ENCODE results near the gene TNRC6C. TPM values are rescaled to one million over a fixed set of nuclear protein-coding genes. Genes with fewer than 3 reads are reported as not detected.

The TNRC6C gene
- polyA plus RNA-seq, 3 donors, result 0.38 to 0.80 (median 0.46) TPM

DNA sequence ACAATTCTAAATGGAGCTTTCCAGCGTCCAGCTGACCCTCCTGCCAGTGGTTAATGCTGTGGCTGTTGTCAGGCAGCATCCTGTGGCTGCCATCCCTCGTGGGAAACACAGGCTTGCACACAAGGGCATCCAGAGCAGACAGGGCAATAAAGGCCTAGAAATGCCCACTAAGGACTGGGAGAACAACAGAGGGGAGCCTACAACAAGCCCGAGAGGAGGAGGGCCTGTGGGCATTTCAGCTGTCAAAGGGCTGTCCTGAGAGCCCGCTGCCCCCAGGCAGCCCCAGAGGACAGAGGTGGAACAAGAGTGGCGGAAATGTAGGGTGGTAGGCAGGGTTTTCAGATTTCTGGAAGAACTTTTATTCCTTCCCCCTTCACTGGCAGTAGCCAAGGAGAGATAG is 81.1 kb downstream of the TNRC6C start:
- TF ChIP-seq CTCF (IDR thresholded peaks at IDR 0.05), result no peak
- H3K4me3 Mint-ChIP-seq, result peak overlapping the region in 1 of 2 donors; percentile 29
- 50% methylated on average over 2 of the region's 5 CpGs for WGBS (ENCODE audit: insufficient coverage)
- H3K9ac ChIP-seq (ENCODE audit: insufficient read depth, low read length, poor library complexity, severe bottlenecking), result no peak overlapping the region
- peaks cover 28 to 35% of the 10 kb centered on the region in 2 donors for H3K36me3 Mint-ChIP-seq
- no peak overlapping the region for H3K4me3 ChIP-seq (replicated peaks in 1 of 3; ENCODE audit: low read depth in 2 of 3, low read length in 3 of 3)
- no peaks in the 10 kb centered on the region for H3K9me3 ChIP-seq (replicated peaks in 1 of 2; ENCODE audit: control insufficient read depth in 1 of 2, insufficient read depth in 1 of 2, low read length in 2 of 2)
- peak overlapping the region in 2 of 7 donors; percentile 6 to 81 for H3K27ac Mint-ChIP-seq
- peaks cover 23% of the 10 kb centered on the region for H3K4me1 Mint-ChIP-seq
- no peak overlapping the region for H3K27ac ChIP-seq (ENCODE audit: low read depth in 1 of 2, low read length in 2 of 2)
- H4K20me1 ChIP-seq (ENCODE audit: insufficient read depth, low read length), result no peaks in the 10 kb centered on the region
- DNase-seq, result no peak
- H3K9me3 Mint-ChIP-seq, result no peaks in the 10 kb centered on the region
- H3K4me1 ChIP-seq (ENCODE audit: control insufficient read depth in 1 of 2, insufficient read depth in 2 of 2, low read length in 2 of 2), result peaks cover 7 to 19% of the 10 kb centered on the region in 2 donors
- H3K36me3 ChIP-seq (replicated peaks in 1 of 2; ENCODE audit: control insufficient read depth in 1 of 2, insufficient read depth in 2 of 2, low read length in 2 of 2), result peaks cover 3 to 24% of the 10 kb centered on the region in 2 donors
- H3K79me2 ChIP-seq (ENCODE audit: insufficient read depth, low read length), result peaks cover 8% of the 10 kb centered on the region
- H3K27me3 ChIP-seq (ENCODE audit: control insufficient read depth in 2 of 2, insufficient read depth in 2 of 2, low read length in 2 of 2), result no peaks in the 10 kb centered on the region
- peaks cover 0 to 2% (median 0%) of the 10 kb centered on the region in 3 donors for H3K27me3 Mint-ChIP-seq (ENCODE audit: low read depth in 3 of 3)
- H2AFZ ChIP-seq (ENCODE audit: insufficient read depth, low read depth, low read length, poor library complexity, severe bottlenecking), result no peak overlapping the region
- intact Hi-C loops (cut with micrococcal nuclease), result no loop called here
- H3K4me2 ChIP-seq (replicated peaks; ENCODE audit: extremely low read depth, low read length, poor library complexity, severe bottlenecking), result no peak overlapping the region

GRCh38 chr17:78040440-78041385 is 82.2 kb downstream of the TNRC6C start:
- Histone ChIP-seq H3K4me2 (replicated peaks; ENCODE audit: extremely low read depth, low read length, poor library complexity, severe bottlenecking) (peak overlapping the region; percentile 75), H3K27ac (ENCODE audit: low read depth in 1 of 2, low read length in 2 of 2) (peak overlapping the region; percentile 32 to 69), H3K27me3 (ENCODE audit: control insufficient read depth in 2 of 2, insufficient read depth in 2 of 2, low read length in 2 of 2) (no peaks in the 10 kb centered on the region), H3K79me2 (ENCODE audit: insufficient read depth, low read length) (peaks cover 8% of the 10 kb centered on the region), H3K9me3 (replicated peaks in 1 of 2; ENCODE audit: control insufficient read depth in 1 of 2, insufficient read depth in 1 of 2, low read length in 2 of 2) (no peaks in the 10 kb centered on the region), H2AFZ (ENCODE audit: insufficient read depth, low read depth, low read length, poor library complexity, severe bottlenecking) (peak overlapping the region; percentile 83), H4K20me1 (ENCODE audit: insufficient read depth, low read length) (no peaks in the 10 kb centered on the region), H3K9ac (ENCODE audit: insufficient read depth, low read length, poor library complexity, severe bottlenecking) (peak overlapping the region; percentile 74), H3K36me3 (replicated peaks in 1 of 2; ENCODE audit: control insufficient read depth in 1 of 2, insufficient read depth in 2 of 2, low read length in 2 of 2) (peaks cover 3 to 13% of the 10 kb centered on the region in 2 donors), H3K4me3 (replicated peaks in 1 of 3; ENCODE audit: low read depth in 2 of 3, low read length in 3 of 3) (peak overlapping the region; percentile 54 to 81 (median 67)), H3K4me1 (ENCODE audit: control insufficient read depth in 1 of 2, insufficient read depth in 2 of 2, low read length in 2 of 2) (peaks cover 7 to 19% of the 10 kb centered on the region in 2 donors)
- Mint-ChIP-seq H3K36me3 (peaks cover 23 to 36% of the 10 kb centered on the region in 2 donors), H3K27me3 (ENCODE audit: low read depth in 3 of 3) (peaks cover 0 to 2% (median 0%) of the 10 kb centered on the region in 3 donors), H3K4me1 (peaks cover 22% of the 10 kb centered on the region), H3K9me3 (peaks cover 0 to 4% (median 0%) of the 10 kb centered on the region in 7 donors), H3K27ac (peak overlapping the region in 6 of 7 donors; percentile 63 to 88 (median 75)), H3K4me3 (peak overlapping the region; percentile 86 to 94)
- DNase-seq, result peak; percentile 19 to 47 (median 29)
- WGBS (ENCODE audit: insufficient coverage), result 14% methylated on average over 43 of the region's 44 CpGs
- intact Hi-C loops (cut with micrococcal nuclease), result no loop called here
- TF ChIP-seq CTCF (IDR thresholded peaks at IDR 0.05), result no peak

Data from CD14-positive monocyte (primary cell).